DOHH2 (cell line): ENCODE measurements around the gene RAP1B.

Experiments
- EZH2phosphoT487 ChIP-seq: fragments of 200-600 bp; sonication (generic); IDR thresholded peaks from 2 replicates; pipeline ENCODE4 v1.6.1; 2017; ENCODE audit warnings: borderline replicate concordance, mild to moderate bottlenecking, antibody characterized with exemption, low read length, moderate library complexity, mixed read lengths
- TF ChIP-seq, protein P1 (sequence below): fragments of 200-600 bp; sonication (generic); IDR thresholded peaks from one replicate; pipeline ENCODE4 v1.5.1; 2014; ENCODE audit warnings: antibody characterized with exemption, mild to moderate bottlenecking, low read depth, low read length; ENCODE audit not compliant: poor library complexity, severe bottlenecking

DNA sequence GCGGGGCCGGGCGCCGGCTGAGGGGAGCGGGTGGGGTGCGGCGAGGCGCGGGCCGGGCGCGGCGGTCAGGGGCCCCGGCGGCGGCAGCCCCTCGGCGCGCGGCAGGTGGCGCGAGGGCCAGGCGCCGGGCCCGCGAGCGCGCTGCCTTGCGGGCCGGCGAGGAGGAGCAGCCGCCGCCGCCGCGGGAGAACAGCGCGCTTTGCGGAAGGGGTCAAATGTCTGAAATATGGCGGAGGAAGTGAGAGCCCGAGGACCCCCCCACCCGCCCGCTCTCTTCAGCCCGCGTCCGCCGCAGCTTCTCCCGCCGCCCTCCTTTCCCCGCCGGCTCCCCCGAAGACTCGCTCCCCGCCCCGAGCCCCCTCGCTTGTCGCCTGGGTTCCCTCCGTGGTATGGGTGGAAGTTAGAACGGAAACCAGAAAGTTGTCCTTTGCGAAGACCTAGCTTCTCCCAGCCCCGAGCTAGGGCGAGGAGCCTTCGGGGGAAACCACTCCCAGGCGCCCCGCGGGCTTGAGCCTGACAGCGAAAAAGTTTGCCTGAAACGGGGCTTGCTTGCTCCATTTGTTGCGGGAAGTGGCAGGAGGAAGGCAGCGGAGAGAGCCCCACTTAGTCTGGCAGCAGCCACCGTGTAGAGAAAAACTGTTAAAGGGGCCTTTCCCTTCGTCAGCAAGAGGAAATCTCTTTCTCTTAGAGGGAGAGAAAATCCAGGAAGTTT lies 551 bp downstream of the RAP1B start:
- TF ChIP-seq, protein P1, sequence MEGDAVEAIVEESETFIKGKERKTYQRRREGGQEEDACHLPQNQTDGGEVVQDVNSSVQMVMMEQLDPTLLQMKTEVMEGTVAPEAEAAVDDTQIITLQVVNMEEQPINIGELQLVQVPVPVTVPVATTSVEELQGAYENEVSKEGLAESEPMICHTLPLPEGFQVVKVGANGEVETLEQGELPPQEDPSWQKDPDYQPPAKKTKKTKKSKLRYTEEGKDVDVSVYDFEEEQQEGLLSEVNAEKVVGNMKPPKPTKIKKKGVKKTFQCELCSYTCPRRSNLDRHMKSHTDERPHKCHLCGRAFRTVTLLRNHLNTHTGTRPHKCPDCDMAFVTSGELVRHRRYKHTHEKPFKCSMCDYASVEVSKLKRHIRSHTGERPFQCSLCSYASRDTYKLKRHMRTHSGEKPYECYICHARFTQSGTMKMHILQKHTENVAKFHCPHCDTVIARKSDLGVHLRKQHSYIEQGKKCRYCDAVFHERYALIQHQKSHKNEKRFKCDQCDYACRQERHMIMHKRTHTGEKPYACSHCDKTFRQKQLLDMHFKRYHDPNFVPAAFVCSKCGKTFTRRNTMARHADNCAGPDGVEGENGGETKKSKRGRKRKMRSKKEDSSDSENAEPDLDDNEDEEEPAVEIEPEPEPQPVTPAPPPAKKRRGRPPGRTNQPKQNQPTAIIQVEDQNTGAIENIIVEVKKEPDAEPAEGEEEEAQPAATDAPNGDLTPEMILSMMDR, result peak; percentile 17
- TF ChIP-seq EZH2phosphoT487, result no peak
